ENCODE data around the gene CATSPERD.
A peak's percentile ranks its signal among the peaks of the same experiment; 100 is the strongest.

CATSPERD gene

DNA sequence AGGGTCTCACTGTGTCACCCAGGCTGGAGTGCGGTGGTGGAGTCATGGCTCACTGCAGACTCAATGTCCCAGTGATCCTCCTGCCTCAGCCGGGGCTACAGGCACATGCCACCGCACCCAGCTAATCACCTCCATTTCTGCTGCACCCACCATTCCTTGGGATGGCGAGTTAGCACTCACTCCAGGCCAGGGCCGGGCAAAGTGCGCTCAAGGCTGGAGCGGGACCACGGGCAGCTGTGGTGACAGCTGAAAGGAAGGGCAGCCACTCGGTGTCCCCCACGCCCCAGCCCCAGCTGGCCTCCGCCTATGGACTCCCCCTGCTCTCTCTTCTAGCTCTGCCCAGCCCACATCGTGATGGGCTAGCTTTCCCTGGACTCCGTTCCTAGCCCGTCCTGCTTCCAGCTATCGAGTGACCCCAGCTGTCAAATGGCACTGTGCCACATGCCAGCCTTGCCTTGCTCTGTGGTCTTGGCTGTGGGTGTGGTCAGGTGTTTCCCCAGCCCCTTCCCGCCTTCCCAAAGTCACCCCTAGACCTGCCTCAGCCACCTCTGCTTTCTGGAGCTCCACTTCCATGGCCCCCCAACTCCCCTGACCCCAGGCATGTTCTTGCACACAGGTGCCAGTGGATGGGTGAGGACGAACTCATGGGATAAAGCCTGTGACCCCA, 44.2 kb upstream of the CATSPERD start:
- no peak overlapping the region for H3K4me3 ChIP-seq (ENCODE audit: control insufficient read depth, low read depth, low read length)
- DNase-seq (ENCODE audit: low read depth) = no peak
- no peak for TF ChIP-seq CTCF (IDR thresholded peaks at IDR 0.05; ENCODE audit: control insufficient read depth, insufficient read depth, low read depth, low read length, missing control alignments)

DNA sequence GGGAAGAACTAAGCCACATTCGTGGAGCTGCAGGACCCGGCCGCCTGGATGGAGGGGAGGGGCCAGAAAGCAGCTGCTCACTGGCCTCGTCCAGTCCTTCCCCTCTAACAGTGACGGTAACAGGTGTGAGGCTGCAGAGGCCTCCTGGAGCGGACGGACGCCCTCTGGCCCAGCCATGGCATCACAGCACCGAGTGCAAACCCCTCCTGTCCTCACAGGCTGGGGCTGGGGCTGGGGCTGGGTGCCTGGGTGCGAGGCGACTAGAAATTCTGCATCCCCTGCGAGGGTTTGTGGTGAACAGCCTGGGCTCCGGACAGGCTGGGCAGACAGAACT, 43.7 kb upstream of the CATSPERD start:
- no peak for TF ChIP-seq CTCF (IDR thresholded peaks at IDR 0.05; ENCODE audit: control insufficient read depth, insufficient read depth, low read depth, low read length, missing control alignments)
- no peak for DNase-seq (ENCODE audit: low read depth)
- no peak overlapping the region for H3K4me3 ChIP-seq (ENCODE audit: control insufficient read depth, low read depth, low read length)

GRCh38 chr19:5677136-5677535, 43.3 kb upstream of the CATSPERD start:
- no peak for TF ChIP-seq CTCF (IDR thresholded peaks at IDR 0.05; ENCODE audit: control insufficient read depth, insufficient read depth, low read depth, low read length, missing control alignments)
- DNase-seq (ENCODE audit: low read depth) = no peak

GRCh38 chr19:5677580-5677979, 42.9 kb upstream of the CATSPERD start:
- no peak overlapping the region for H3K4me3 ChIP-seq (ENCODE audit: control insufficient read depth, low read depth, low read length)
- TF ChIP-seq CTCF (IDR thresholded peaks at IDR 0.05; ENCODE audit: control insufficient read depth, insufficient read depth, low read depth, low read length, missing control alignments) = no peak
- no peak for DNase-seq (ENCODE audit: low read depth)

More at GRCh38 chr19:5677136-5677535, 43.3 kb upstream of the CATSPERD start:
- no peak overlapping the region for H3K4me3 ChIP-seq (ENCODE audit: control insufficient read depth, low read depth, low read length)

- DNase-seq (ENCODE audit: low read depth) = no peak
- no peak overlapping the region for H3K4me3 ChIP-seq (ENCODE audit: control insufficient read depth, low read depth, low read length)
- TF ChIP-seq CTCF (IDR thresholded peaks at IDR 0.05; ENCODE audit: control insufficient read depth, insufficient read depth, low read depth, low read length, missing control alignments) = no peak
These were observed 42.2 kb upstream of the CATSPERD start for GRCh38 chr19:5678071-5678718.

DNA sequence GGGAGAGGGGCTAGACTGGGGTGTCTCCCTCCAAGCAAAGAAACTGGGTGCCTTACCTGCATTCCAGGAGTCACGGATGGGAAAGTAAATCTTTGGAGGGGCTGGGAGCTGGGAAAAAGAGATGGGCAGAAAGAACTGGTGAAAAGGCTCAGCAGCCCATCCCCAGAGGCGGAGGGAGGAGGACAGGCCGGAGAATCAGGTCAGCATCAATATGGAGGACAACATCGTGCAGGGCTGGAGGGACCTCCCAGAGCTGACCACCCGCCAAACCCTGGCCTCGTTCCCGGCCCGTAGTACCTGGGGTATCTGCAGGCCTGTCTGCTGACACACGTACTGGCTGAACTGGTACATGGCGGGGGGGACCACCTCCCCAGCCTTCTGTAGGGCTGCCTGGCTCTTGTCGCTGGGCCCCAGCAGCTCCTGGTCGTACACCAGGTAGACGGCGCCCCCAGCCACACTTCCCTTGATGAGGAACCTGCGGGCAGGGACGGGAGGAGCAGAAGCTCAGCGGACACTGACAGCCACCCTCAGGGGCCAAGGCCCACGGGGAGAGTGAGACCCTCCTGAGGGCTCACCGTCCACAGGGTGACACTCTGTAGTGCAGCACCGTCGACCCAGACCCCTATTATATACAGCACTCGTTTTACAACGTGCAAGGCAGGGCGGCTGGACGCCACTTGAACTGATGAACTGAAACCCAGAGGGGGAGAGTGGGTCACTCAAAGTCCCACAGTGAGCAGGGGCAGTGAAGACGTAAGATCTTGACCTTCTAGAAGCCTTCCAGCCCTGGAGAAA, 41.0 kb upstream of the CATSPERD start:
- no peak for TF ChIP-seq CTCF (IDR thresholded peaks at IDR 0.05; ENCODE audit: control insufficient read depth, insufficient read depth, low read depth, low read length, missing control alignments)
- peak overlapping the region; percentile 85 for H3K4me3 ChIP-seq (ENCODE audit: control insufficient read depth, low read depth, low read length)
- DNase-seq (ENCODE audit: low read depth) = no peak

Data from AG09309 (cell line).